ENCODE measurements around the gene UBL3.

DNA sequence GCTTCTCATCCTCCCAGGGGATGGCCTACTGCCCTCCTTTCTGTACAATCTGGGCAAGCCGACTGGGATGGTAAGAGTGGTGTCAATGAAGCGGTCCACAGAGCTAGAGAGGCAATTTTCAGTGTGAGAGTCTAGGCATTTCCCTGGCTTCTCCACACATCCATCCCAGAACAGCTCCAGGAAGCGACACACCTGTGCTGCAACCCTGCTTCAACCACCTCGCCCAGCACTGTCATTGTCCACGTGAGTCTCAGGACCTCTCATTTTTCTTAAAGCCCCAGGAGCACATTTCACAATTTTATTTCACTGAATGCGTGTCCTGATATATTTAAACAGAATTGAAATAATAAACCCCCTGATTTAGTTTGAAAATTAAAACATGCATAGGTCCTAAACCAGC lies 15.5 kb upstream of the UBL3 start:
- TF ChIP-seq, protein P1, sequence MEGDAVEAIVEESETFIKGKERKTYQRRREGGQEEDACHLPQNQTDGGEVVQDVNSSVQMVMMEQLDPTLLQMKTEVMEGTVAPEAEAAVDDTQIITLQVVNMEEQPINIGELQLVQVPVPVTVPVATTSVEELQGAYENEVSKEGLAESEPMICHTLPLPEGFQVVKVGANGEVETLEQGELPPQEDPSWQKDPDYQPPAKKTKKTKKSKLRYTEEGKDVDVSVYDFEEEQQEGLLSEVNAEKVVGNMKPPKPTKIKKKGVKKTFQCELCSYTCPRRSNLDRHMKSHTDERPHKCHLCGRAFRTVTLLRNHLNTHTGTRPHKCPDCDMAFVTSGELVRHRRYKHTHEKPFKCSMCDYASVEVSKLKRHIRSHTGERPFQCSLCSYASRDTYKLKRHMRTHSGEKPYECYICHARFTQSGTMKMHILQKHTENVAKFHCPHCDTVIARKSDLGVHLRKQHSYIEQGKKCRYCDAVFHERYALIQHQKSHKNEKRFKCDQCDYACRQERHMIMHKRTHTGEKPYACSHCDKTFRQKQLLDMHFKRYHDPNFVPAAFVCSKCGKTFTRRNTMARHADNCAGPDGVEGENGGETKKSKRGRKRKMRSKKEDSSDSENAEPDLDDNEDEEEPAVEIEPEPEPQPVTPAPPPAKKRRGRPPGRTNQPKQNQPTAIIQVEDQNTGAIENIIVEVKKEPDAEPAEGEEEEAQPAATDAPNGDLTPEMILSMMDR (conservative IDR thresholded peaks at IDR 0.05) = no peak
- TF ChIP-seq ZFX (IDR thresholded peaks at IDR 0.05) = no peak
